CD4-positive, alpha-beta T cell treated with Interferon alpha-2 for 1 hour (primary cell): ENCODE results near the gene PARD6B.

Source experiments
- DNase-seq, 2 donors: peaks; one replicate each; pipeline ENCODE4 v3.0.0-alpha.2; 2020 to 2022

Gene PARD6B

GRCh38 chr20:50724851-50725723 is 6.3 kb upstream of the PARD6B start:
- no peak for DNase-seq

- DNase-seq: no peak
Observed at GRCh38 chr20:50725724-50726005, 5.7 kb upstream of the PARD6B start.

GRCh38 chr20:50726955-50727791 is 4.2 kb upstream of the PARD6B start:
- DNase-seq: no peak

- DNase-seq: no peak
Observed at GRCh38 chr20:50727792-50728485, 3.4 kb upstream of the PARD6B start.

GRCh38 chr20:50728486-50728980 is 2.8 kb upstream of the PARD6B start:
- DNase-seq: no peak

GRCh38 chr20:50728981-50729874 is 2.2 kb upstream of the PARD6B start:
- DNase-seq: no peak

- no peak for DNase-seq
Observed at GRCh38 chr20:50729901-50730764, 1.2 kb upstream of the PARD6B start.

- no peak for DNase-seq
Observed at GRCh38 chr20:50730765-50731054, 670 bp upstream of the PARD6B start.

- no peak for DNase-seq
Observed at GRCh38 chr20:50731930-50732690, 730 bp downstream of the PARD6B start.

GRCh38 chr20:50733644-50734349 is 2.4 kb downstream of the PARD6B start:
- no peak for DNase-seq

GRCh38 chr20:50734730-50735679 is 3.6 kb downstream of the PARD6B start:
- DNase-seq: no peak

- no peak for DNase-seq
Observed at GRCh38 chr20:50735813-50736212, 4.4 kb downstream of the PARD6B start.

GRCh38 chr20:50737352-50737751 is 6.0 kb downstream of the PARD6B start:
- no peak for DNase-seq

GRCh38 chr20:50743087-50743486 is 11.7 kb downstream of the PARD6B start:
- no peak for DNase-seq

GRCh38 chr20:50744143-50744792 is 12.9 kb downstream of the PARD6B start:
- DNase-seq: no peak

GRCh38 chr20:50745634-50746137 is 14.3 kb downstream of the PARD6B start:
- no peak for DNase-seq

- no peak for DNase-seq
Observed at GRCh38 chr20:50746138-50746940, 15.0 kb downstream of the PARD6B start.
